ENCODE results near the gene DMBT1. TPM values are rescaled to one million over a fixed set of nuclear protein-coding genes. Genes with fewer than 3 reads are reported as not detected.

The DMBT1 gene
- total and polyA plus RNA-seq, 2 donors (not counting 1 experiment from before 2014, with no cell fraction given): not detected

GRCh38 chr10:122521011-122521410, 39.5 kb upstream of the DMBT1 start:
- Histone ChIP-seq H3K4me2 (replicated peaks; ENCODE audit: low read depth, low read length, poor library complexity, severe bottlenecking) (no peak overlapping the region), H3K4me3 (ENCODE audit: control extremely low read depth in 1 of 5, extremely low read depth in 1 of 5, insufficient read depth in 1 of 5, low read depth in 2 of 5, low read length in 4 of 5) (no peak overlapping the region), H3K4me1 (ENCODE audit: control insufficient read depth in 2 of 2, insufficient read depth in 2 of 2, low read length in 2 of 2) (no peaks in the 10 kb centered on the region), H4K20me1 (ENCODE audit: control insufficient read depth, insufficient read depth, low read length, poor library complexity, severe bottlenecking) (no peaks in the 10 kb centered on the region), H3K9ac (ENCODE audit: low read length) (no peak overlapping the region), H3K36me3 (replicated peaks in 1 of 2; ENCODE audit: control extremely low read depth in 1 of 2, control insufficient read depth in 1 of 2, extremely low read depth in 1 of 2, insufficient read depth in 2 of 2, low read length in 1 of 2) (no peaks in the 10 kb centered on the region), H3K27me3 (replicated peaks in 1 of 4; ENCODE audit: control extremely low read depth in 1 of 4, control insufficient read depth in 3 of 4, insufficient read depth in 4 of 4, low read length in 3 of 4) (no peaks in the 10 kb centered on the region), H2AFZ (ENCODE audit: insufficient read depth, low read depth, low read length, poor library complexity, severe bottlenecking) (no peak overlapping the region), H3K79me2 (ENCODE audit: control insufficient read depth, insufficient read depth, low read length) (no peaks in the 10 kb centered on the region), H3K9me3 (ENCODE audit: control extremely low read depth in 1 of 3, control insufficient read depth in 2 of 3, insufficient read depth in 1 of 3, low read length in 2 of 3) (peaks cover 0 to 3% (median 0%) of the 10 kb centered on the region in 3 donors), H3K27ac (ENCODE audit: low read length in 2 of 2) (no peak overlapping the region)
- Mint-ChIP-seq H3K27ac (no peak overlapping the region), H3K27me3 (peaks cover 14% of the 10 kb centered on the region), H3K4me3 (no peak overlapping the region), H3K9me3 (ENCODE audit: insufficient read depth) (no peaks in the 10 kb centered on the region), H3K4me1 (no peaks in the 10 kb centered on the region)
- intact Hi-C loops (cut with micrococcal nuclease): no loop called here
- TF ChIP-seq CTCF (IDR thresholded peaks at IDR 0.05) (no peak), EZH2 (IDR thresholded peaks at IDR 0.05; ENCODE audit: borderline replicate concordance, insufficient read depth, low read depth, low read length, poor library complexity, severe bottlenecking) (no peak)
- no peak for ATAC-seq (ENCODE audit: low read depth)
- no peak for DNase-seq
- CTCF ChIA-PET: no interaction called here
- 96% methylated on average over 3 of the region's 3 CpGs for WGBS (ENCODE audit: insufficient coverage)
- POLR2A ChIA-PET: no interaction called here

GRCh38 chr10:122524811-122525210, 35.7 kb upstream of the DMBT1 start:
- Histone ChIP-seq H3K9ac (ENCODE audit: low read length) (no peak overlapping the region), H3K4me1 (ENCODE audit: control insufficient read depth in 2 of 2, insufficient read depth in 2 of 2, low read length in 2 of 2) (no peaks in the 10 kb centered on the region), H3K79me2 (ENCODE audit: control insufficient read depth, insufficient read depth, low read length) (no peaks in the 10 kb centered on the region), H3K9me3 (ENCODE audit: control extremely low read depth in 1 of 3, control insufficient read depth in 2 of 3, insufficient read depth in 1 of 3, low read length in 2 of 3) (peaks cover 0 to 3% (median 0%) of the 10 kb centered on the region in 3 donors), H3K27ac (ENCODE audit: low read length in 2 of 2) (no peak overlapping the region), H3K4me2 (replicated peaks; ENCODE audit: low read depth, low read length, poor library complexity, severe bottlenecking) (no peak overlapping the region), H4K20me1 (ENCODE audit: control insufficient read depth, insufficient read depth, low read length, poor library complexity, severe bottlenecking) (no peaks in the 10 kb centered on the region), H3K27me3 (replicated peaks in 1 of 4; ENCODE audit: control extremely low read depth in 1 of 4, control insufficient read depth in 3 of 4, insufficient read depth in 4 of 4, low read length in 3 of 4) (peaks cover 0 to 2% (median 0%) of the 10 kb centered on the region in 4 experiments), H3K36me3 (replicated peaks in 1 of 2; ENCODE audit: control extremely low read depth in 1 of 2, control insufficient read depth in 1 of 2, extremely low read depth in 1 of 2, insufficient read depth in 2 of 2, low read length in 1 of 2) (no peaks in the 10 kb centered on the region), H2AFZ (ENCODE audit: insufficient read depth, low read depth, low read length, poor library complexity, severe bottlenecking) (no peak overlapping the region), H3K4me3 (ENCODE audit: control extremely low read depth in 1 of 5, extremely low read depth in 1 of 5, insufficient read depth in 1 of 5, low read depth in 2 of 5, low read length in 4 of 5) (no peak overlapping the region)
- TF ChIP-seq EZH2 (IDR thresholded peaks at IDR 0.05; ENCODE audit: borderline replicate concordance, insufficient read depth, low read depth, low read length, poor library complexity, severe bottlenecking) (no peak), CTCF (IDR thresholded peaks at IDR 0.05) (no peak)
- CTCF ChIA-PET: no interaction called here
- POLR2A ChIA-PET: no interaction called here
- intact Hi-C loops (cut with micrococcal nuclease): no loop called here
- Mint-ChIP-seq H3K27me3 (peaks cover 17% of the 10 kb centered on the region), H3K27ac (no peak overlapping the region), H3K4me1 (no peaks in the 10 kb centered on the region), H3K4me3 (no peak overlapping the region), H3K9me3 (ENCODE audit: insufficient read depth) (no peaks in the 10 kb centered on the region)
- DNase-seq: no peak
- ATAC-seq (ENCODE audit: low read depth): no peak
- WGBS (ENCODE audit: insufficient coverage): 95% methylated on average over 3 of the region's 3 CpGs

Data from B cell (primary cell).